Ascending aorta (tissue), 2 donors: ENCODE results near the gene LIMK1. TPM values are rescaled to one million over a fixed set of nuclear protein-coding genes. Genes with fewer than 3 reads are reported as not detected.

Source experiments
- DNase-seq, 2 donors: peaks; one replicate each; pipeline ENCODE4 v3.0.0-alpha.2; 2019; ENCODE audit warnings: low spot score in 2 of 2
- H3K27ac ChIP-seq, 2 donors: fragments of 200-600 bp; sonication (generic); one replicate each; pipeline ENCODE4 v1.5.1; 2016 to 2017; ENCODE audit warnings: mild to moderate bottlenecking in 1 of 2
- H3K27me3 ChIP-seq: fragments of 200-600 bp; sonication (generic); one replicate; pipeline ENCODE4 v1.5.1; 2017
- H3K36me3 ChIP-seq, 2 donors: fragments of 200-600 bp; sonication (generic); one replicate each; pipeline ENCODE4 v1.5.1; 2016
- H3K4me1 ChIP-seq, 2 donors: fragments of 200-600 bp; sonication (generic); one replicate each; pipeline ENCODE4 v1.5.1; 2016 to 2017; ENCODE audit warnings: mild to moderate bottlenecking in 1 of 2
- H3K4me3 ChIP-seq, 2 donors: fragments of 200-600 bp; sonication (generic); one replicate each; pipeline ENCODE4 v1.5.1; 2016 to 2017; ENCODE audit warnings: mild to moderate bottlenecking in 1 of 2
- H3K9me3 ChIP-seq, 2 donors: fragments of 200-600 bp; sonication (generic); one replicate each; pipeline ENCODE4 v1.5.1; 2016
- intact Hi-C: fragments of 100-400 bp; cut with DNase I; formaldehyde crosslinking; loops from one replicate; pipeline ENCODE4 v1.15.1; 2023
- total RNA-seq: library from RNA; depleted of rRNA; stranded (reverse); fragments of >200 nt; gene quantifications from one replicate; pipeline ENCODE4 v1.1.0, GENCODE V29; 2016
- TF ChIP-seq, protein P1 (sequence below), 3 experiments: fragments of 200-600 bp in 2 of 3; fragments of 450-650 bp in 1 of 3; sonication (generic) in 2 of 3; IDR thresholded peaks; one replicate each; pipeline ENCODE4 v1.5.1; 2016 to 2019; ENCODE audit warnings: antibody characterized with exemption in 3 of 3, mild to moderate bottlenecking in 1 of 3, moderate library complexity in 1 of 3

Gene LIMK1
- total RNA-seq, 1 donor from 2014 or later = 30.0 TPM

DNA sequence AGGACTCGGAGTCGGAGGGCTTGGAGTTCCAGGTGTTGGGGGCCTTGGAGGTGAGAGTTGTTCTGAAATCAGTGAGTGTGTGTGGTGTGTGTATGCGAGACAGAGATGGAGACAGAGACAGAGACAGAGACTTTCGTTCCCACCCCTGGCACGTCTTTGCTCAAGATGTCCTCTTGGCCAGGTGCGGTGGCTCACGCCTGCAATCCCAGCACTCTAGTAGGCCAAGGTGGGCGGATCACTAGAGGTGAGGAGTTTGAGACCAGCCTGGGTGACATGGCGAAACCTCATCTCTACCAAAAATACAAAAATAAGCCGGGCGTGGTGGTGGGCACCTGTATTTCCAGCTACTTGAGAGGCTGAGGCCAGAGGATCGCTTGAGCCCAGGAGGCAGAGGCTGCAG lies 20.0 kb upstream of the LIMK1 start:
- H3K4me1 ChIP-seq = peaks cover 5 to 22% of the 10 kb centered on the region in 2 donors
- peak in 1 of 2 donors; percentile 61 for DNase-seq
- peak overlapping the region; percentile 81 to 90 for H3K27ac ChIP-seq
- no peaks in the 10 kb centered on the region for H3K27me3 ChIP-seq
- TF ChIP-seq, protein P1, sequence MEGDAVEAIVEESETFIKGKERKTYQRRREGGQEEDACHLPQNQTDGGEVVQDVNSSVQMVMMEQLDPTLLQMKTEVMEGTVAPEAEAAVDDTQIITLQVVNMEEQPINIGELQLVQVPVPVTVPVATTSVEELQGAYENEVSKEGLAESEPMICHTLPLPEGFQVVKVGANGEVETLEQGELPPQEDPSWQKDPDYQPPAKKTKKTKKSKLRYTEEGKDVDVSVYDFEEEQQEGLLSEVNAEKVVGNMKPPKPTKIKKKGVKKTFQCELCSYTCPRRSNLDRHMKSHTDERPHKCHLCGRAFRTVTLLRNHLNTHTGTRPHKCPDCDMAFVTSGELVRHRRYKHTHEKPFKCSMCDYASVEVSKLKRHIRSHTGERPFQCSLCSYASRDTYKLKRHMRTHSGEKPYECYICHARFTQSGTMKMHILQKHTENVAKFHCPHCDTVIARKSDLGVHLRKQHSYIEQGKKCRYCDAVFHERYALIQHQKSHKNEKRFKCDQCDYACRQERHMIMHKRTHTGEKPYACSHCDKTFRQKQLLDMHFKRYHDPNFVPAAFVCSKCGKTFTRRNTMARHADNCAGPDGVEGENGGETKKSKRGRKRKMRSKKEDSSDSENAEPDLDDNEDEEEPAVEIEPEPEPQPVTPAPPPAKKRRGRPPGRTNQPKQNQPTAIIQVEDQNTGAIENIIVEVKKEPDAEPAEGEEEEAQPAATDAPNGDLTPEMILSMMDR (IDR thresholded peaks at IDR 0.05) = no peak
- H3K9me3 ChIP-seq = no peaks in the 10 kb centered on the region
- intact Hi-C loops = loop anchor here (5.0 kb wide), 1 partner anchor 36 kb away; the partner anchor contains the start of gene ELN
- H3K4me3 ChIP-seq = no peak overlapping the region
- H3K36me3 ChIP-seq = peaks cover 82 to 88% of the 10 kb centered on the region in 2 donors

DNA sequence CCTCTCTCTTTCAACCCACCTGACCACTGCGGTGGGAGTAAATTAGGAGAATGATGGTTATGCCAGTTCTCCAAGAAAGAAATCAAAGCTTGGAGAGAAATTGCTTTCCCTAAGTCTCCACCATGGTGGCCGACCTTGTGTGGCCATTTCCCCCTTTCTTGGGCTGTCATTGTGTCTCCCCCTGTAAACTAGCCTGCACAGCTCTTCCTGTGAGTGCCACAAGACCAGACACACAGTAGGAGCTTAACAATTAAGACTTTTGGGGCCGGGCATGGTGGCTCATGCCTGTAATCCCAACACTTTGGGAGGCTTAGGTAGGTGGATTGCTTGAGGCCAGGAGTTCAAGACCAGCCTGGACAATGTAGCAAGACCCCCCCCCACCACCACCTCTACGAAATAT lies 18.9 kb upstream of the LIMK1 start:
- intact Hi-C loops = loop anchor here (5.0 kb wide), 2 partner anchors 37 to 328 kb away; partner anchors contain the start of gene ELN
- Histone ChIP-seq H3K4me3 (no peak overlapping the region), H3K9me3 (no peaks in the 10 kb centered on the region), H3K4me1 (peaks cover 5 to 18% of the 10 kb centered on the region in 2 donors), H3K27ac (peak overlapping the region; percentile 51 to 81), H3K27me3 (no peaks in the 10 kb centered on the region), H3K36me3 (peaks cover 71 to 85% of the 10 kb centered on the region in 2 donors)
- TF ChIP-seq, protein P1 (IDR thresholded peaks at IDR 0.05) = no peak
- DNase-seq = peak in 1 of 2 donors; percentile 60

DNA sequence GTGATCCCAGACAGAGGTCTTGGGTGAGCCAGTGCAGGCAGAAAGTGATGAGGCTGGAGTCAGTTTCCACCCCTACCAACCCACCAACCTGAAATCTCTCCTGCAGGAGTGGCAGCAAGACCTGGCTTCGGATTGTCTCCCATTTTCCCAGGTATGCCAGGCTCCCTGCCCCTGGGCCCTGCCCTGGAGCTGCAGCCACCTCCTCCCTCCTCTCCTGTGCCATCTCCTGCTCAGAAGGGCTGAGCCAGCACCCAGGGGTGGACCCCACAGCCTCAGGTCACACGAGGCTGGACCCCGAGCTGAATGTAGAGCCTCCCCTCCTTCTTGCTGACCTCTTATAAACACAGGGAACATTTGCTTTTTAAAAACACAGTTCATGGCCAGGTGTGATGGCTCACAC lies 17.0 kb upstream of the LIMK1 start:
- peaks cover 55 to 67% of the 10 kb centered on the region in 2 donors for H3K36me3 ChIP-seq
- intact Hi-C loops = loop anchor here (5.0 kb wide), 1 partner anchor 326 kb away; no protein-coding TSS in a partner anchor

DNA sequence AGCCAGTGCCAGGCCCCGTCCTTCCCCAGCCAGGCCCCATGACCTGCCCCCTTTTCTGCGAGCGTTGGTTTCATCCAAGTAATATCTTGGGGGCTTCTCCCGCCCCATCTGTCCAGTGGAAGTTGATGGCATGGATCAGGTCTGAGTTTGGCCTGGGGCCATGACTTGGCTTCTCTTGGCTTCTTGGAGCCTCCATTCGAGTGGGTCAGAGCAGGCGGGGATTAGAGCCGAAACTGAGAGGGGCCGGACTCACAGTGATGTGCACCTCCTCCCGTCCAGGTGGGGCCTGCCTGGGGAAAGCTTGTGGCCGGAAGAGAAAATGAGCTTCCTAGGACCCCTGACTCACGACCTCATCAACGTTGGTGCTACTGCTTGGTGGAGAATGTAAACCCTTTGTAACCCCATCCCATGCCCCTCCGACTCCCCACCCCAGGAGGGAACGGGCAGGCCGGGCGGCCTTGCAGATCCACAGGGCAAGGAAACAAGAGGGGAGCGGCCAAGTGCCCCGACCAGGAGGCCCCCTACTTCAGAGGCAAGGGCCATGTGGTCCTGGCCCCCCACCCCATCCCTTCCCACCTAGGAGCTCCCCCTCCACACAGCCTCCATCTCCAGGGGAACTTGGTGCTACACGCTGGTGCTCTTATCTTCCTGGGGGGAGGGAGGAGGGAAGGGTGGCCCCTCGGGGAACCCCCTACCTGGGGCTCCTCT lies 15.1 kb upstream of the LIMK1 start:
- TF ChIP-seq, protein P1 (IDR thresholded peaks at IDR 0.05) = no peak
- H3K4me1 ChIP-seq = no peaks in the 10 kb centered on the region
- no peak overlapping the region for H3K4me3 ChIP-seq
- H3K27ac ChIP-seq = peak overlapping the region; percentile 50 to 76
- H3K27me3 ChIP-seq = no peaks in the 10 kb centered on the region
- peaks cover 42 to 52% of the 10 kb centered on the region in 2 donors for H3K36me3 ChIP-seq
- no peaks in the 10 kb centered on the region for H3K9me3 ChIP-seq
- DNase-seq = peak in 1 of 2 donors; percentile 72
- intact Hi-C loops = loop anchor here (2.0 to 5.0 kb wide), 4 partner anchors 26 to 324 kb away; partner anchors contain the start of gene EIF4H

More for the DNA sequence above, 17.0 kb upstream of the LIMK1 start:
- DNase-seq = no peak
- TF ChIP-seq, protein P1 (IDR thresholded peaks at IDR 0.05) = no peak
- Histone ChIP-seq H3K4me1 (peaks cover 0 to 4% of the 10 kb centered on the region in 2 donors), H3K27me3 (no peaks in the 10 kb centered on the region), H3K4me3 (no peak overlapping the region), H3K9me3 (no peaks in the 10 kb centered on the region), H3K27ac (peak overlapping the region; percentile 3 to 60)

DNA sequence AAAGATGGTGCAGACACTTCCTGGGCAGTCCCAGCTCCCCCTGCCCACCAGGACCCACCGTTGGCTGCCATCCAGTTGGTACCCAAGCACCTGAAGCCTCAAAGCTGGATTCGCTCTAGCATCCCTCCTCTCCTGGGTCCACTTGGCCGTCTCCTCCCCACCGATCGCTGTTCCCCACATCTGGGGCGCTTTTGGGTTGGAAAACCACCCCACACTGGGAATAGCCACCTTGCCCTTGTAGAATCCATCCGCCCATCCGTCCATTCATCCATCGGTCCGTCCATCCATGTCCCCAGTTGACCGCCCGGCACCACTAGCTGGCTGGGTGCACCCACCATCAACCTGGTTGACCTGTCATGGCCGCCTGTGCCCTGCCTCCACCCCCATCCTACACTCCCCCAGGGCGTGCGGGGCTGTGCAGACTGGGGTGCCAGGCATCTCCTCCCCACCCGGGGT lies 14.5 kb upstream of the LIMK1 start:
- DNase-seq = no peak
- intact Hi-C loops = loop anchor here (2.0 to 5.0 kb wide), 4 partner anchors 26 to 323 kb away; partner anchors contain the start of gene EIF4H

More for the DNA sequence above, 14.5 kb upstream of the LIMK1 start:
- TF ChIP-seq, protein P1 (IDR thresholded peaks at IDR 0.05) = no peak
- no peak overlapping the region for H3K4me3 ChIP-seq
- peaks cover 36 to 46% of the 10 kb centered on the region in 2 donors for H3K36me3 ChIP-seq
- H3K9me3 ChIP-seq = no peaks in the 10 kb centered on the region
- H3K4me1 ChIP-seq = no peaks in the 10 kb centered on the region
- H3K27ac ChIP-seq = peak overlapping the region; percentile 50 to 76
- H3K27me3 ChIP-seq = no peaks in the 10 kb centered on the region
